ENCODE data around the gene GCHFR. TPM values are rescaled to one million over a fixed set of nuclear protein-coding genes. Genes with fewer than 3 reads are reported as not detected.

GCHFR gene
- total and polyA plus RNA-seq, 3 experiments from 2014 or later: 19.5 to 114 (median 21.5) TPM

GRCh38 chr15:40767838-40768500 lies 4.1 kb downstream of the GCHFR start:
- ChIA-PET CTCF (interaction anchor here (1.1 to 9.7 kb wide), 3 partner anchors 9 to 17 kb away, joined by 3 to 45 read pairs (median 6); no protein-coding TSS in a partner anchor), POLR2A (interaction anchor here (1.9 kb wide), 1 partner anchor 73 kb away, joined by 4 read pairs; the partner anchor contains the start of gene RAD51)
- no peak for DNase-seq
- H3K9me3 Mint-ChIP-seq: no peaks in the 10 kb centered on the region
- Histone ChIP-seq H3K9me3 (ENCODE audit: low read length) (no peaks in the 10 kb centered on the region), H3K27ac (ENCODE audit: low read depth, low read length) (no peak overlapping the region), H3K27me3 (ENCODE audit: insufficient read depth, low read length, poor library complexity, severe bottlenecking) (no peaks in the 10 kb centered on the region), H3K36me3 (ENCODE audit: insufficient read depth, low read length) (no peaks in the 10 kb centered on the region), H3K4me3 (ENCODE audit: low read length) (no peak overlapping the region), H3K4me1 (ENCODE audit: insufficient read depth, low read length) (peaks cover 36% of the 10 kb centered on the region)
- no peaks in the 10 kb centered on the region for H3K27me3 Mint-ChIP-seq
- H3K27ac Mint-ChIP-seq: peak overlapping the region in 7 of 8 donors; percentile 34 to 96 (median 85)
- peaks cover 32 to 55% (median 38%) of the 10 kb centered on the region in 3 donors for H3K4me1 Mint-ChIP-seq
- H3K4me3 Mint-ChIP-seq: peak overlapping the region in 3 of 7 donors; percentile 57 to 69 (median 66)
- peaks cover 0 to 38% (median 2%) of the 10 kb centered on the region in 3 donors for H3K36me3 Mint-ChIP-seq

- Mint-ChIP-seq H3K36me3 (peaks cover 0 to 45% (median 2%) of the 10 kb centered on the region in 3 donors), H3K4me3 (peak overlapping the region in 4 of 7 donors; percentile 11 to 69 (median 62)), H3K9me3 (no peaks in the 10 kb centered on the region), H3K27ac (peak overlapping the region; percentile 65 to 96 (median 86)), H3K4me1 (peaks cover 32 to 48% (median 33%) of the 10 kb centered on the region in 3 donors), H3K27me3 (no peaks in the 10 kb centered on the region)
- Histone ChIP-seq H3K27me3 (ENCODE audit: insufficient read depth, low read length, poor library complexity, severe bottlenecking) (no peaks in the 10 kb centered on the region), H3K36me3 (ENCODE audit: insufficient read depth, low read length) (no peaks in the 10 kb centered on the region), H3K27ac (ENCODE audit: low read depth, low read length) (no peak overlapping the region), H3K4me1 (ENCODE audit: insufficient read depth, low read length) (peaks cover 32% of the 10 kb centered on the region), H3K4me3 (ENCODE audit: low read length) (no peak overlapping the region), H3K9me3 (ENCODE audit: low read length) (no peaks in the 10 kb centered on the region)
- ChIA-PET CTCF (interaction anchor here (1.1 to 9.7 kb wide), 5 partner anchors 8 to 90 kb away, joined by 3 to 45 read pairs (median 6); no protein-coding TSS in a partner anchor), POLR2A (interaction anchor here (1.9 kb wide), 1 partner anchor 74 kb away, joined by 4 read pairs; the partner anchor contains the start of gene RAD51)
- DNase-seq: no peak
These were observed 4.8 kb downstream of the GCHFR start for GRCh38 chr15:40768521-40769273.

- no peaks in the 10 kb centered on the region for H3K27me3 Mint-ChIP-seq
- H3K27me3 ChIP-seq (ENCODE audit: insufficient read depth, low read length, poor library complexity, severe bottlenecking): no peaks in the 10 kb centered on the region
- H3K27ac ChIP-seq (ENCODE audit: low read depth, low read length): no peak within 1 kb of the TSS
- peaks cover 0 to 47% (median 2%) of the 10 kb centered on the region in 3 donors for H3K36me3 Mint-ChIP-seq
- peak; percentile 25 to 75 (median 41) for DNase-seq
- H3K36me3 ChIP-seq (ENCODE audit: insufficient read depth, low read length): peaks cover 3% of the 10 kb centered on the region
- POLR2A ChIA-PET: interaction anchor here (0.6 to 1.9 kb wide), 2 partner anchors 8 to 75 kb away, joined by 3 to 4 read pairs; partner anchors contain the start of gene RAD51
- peak within 1 kb of the TSS; percentile 73 to 96 (median 89) for H3K27ac Mint-ChIP-seq
- H3K4me1 Mint-ChIP-seq: peaks cover 30 to 46% (median 32%) of the 10 kb centered on the region in 3 donors
- no peaks in the 10 kb centered on the region for H3K9me3 ChIP-seq (ENCODE audit: low read length)
- peak within 1 kb of the TSS; percentile 14 to 73 (median 66) for H3K4me3 Mint-ChIP-seq
- H3K4me3 ChIP-seq (ENCODE audit: low read length): no peak within 1 kb of the TSS
- CTCF ChIA-PET: interaction anchor here (0.6 to 9.7 kb wide), 7 partner anchors 9 to 197 kb away, joined by 3 to 45 read pairs (median 4); no protein-coding TSS in a partner anchor
- H3K9me3 Mint-ChIP-seq: no peaks in the 10 kb centered on the region
- peaks cover 30% of the 10 kb centered on the region for H3K4me1 ChIP-seq (ENCODE audit: insufficient read depth, low read length)
These were observed 5.6 kb downstream of the GCHFR start, which contains the start of gene C15orf62 for GRCh38 chr15:40769274-40770146. Gene C15orf62 (plus strand): TSS chr15:40769980. CDS start chr15:40770496, 516 bp downstream.

- no peak overlapping the region for H3K4me3 ChIP-seq (ENCODE audit: low read length)
- no peaks in the 10 kb centered on the region for H3K9me3 ChIP-seq (ENCODE audit: low read length)
- H3K4me1 ChIP-seq (ENCODE audit: insufficient read depth, low read length): peaks cover 23% of the 10 kb centered on the region
- DNase-seq: no peak
- no peak overlapping the region for H3K27ac ChIP-seq (ENCODE audit: low read depth, low read length)
- peaks cover 23 to 38% (median 25%) of the 10 kb centered on the region in 3 donors for H3K4me1 Mint-ChIP-seq
- no peaks in the 10 kb centered on the region for H3K9me3 Mint-ChIP-seq
- peak overlapping the region in 3 of 7 donors; percentile 14 to 73 (median 66) for H3K4me3 Mint-ChIP-seq
- H3K27ac Mint-ChIP-seq: peak overlapping the region; percentile 61 to 96 (median 89)
- H3K36me3 Mint-ChIP-seq: peaks cover 0 to 53% (median 6%) of the 10 kb centered on the region in 3 donors
- CTCF ChIA-PET: interaction anchor here (0.6 to 9.7 kb wide), 7 partner anchors 9 to 198 kb away, joined by 3 to 45 read pairs (median 4); no protein-coding TSS in a partner anchor
- H3K27me3 ChIP-seq (ENCODE audit: insufficient read depth, low read length, poor library complexity, severe bottlenecking): no peaks in the 10 kb centered on the region
- H3K36me3 ChIP-seq (ENCODE audit: insufficient read depth, low read length): peaks cover 9% of the 10 kb centered on the region
- POLR2A ChIA-PET: interaction anchor here (0.6 to 1.9 kb wide), 2 partner anchors 8 to 75 kb away, joined by 3 to 4 read pairs; partner anchors contain the start of gene RAD51
- H3K27me3 Mint-ChIP-seq: no peaks in the 10 kb centered on the region
These were observed 6.4 kb downstream of the GCHFR start for GRCh38 chr15:40770147-40770721.

- peaks cover 17 to 28% (median 17%) of the 10 kb centered on the region in 3 donors for H3K4me1 Mint-ChIP-seq
- POLR2A ChIA-PET: interaction anchor here (0.9 kb wide), 1 partner anchor 77 kb away, joined by 3 read pairs; the partner anchor contains the start of gene RAD51
- peak overlapping the region in 1 of 8 donors; percentile 14 for H3K27ac Mint-ChIP-seq
- Histone ChIP-seq H3K9me3 (ENCODE audit: low read length) (no peaks in the 10 kb centered on the region), H3K4me1 (ENCODE audit: insufficient read depth, low read length) (peaks cover 15% of the 10 kb centered on the region), H3K27ac (ENCODE audit: low read depth, low read length) (no peak overlapping the region), H3K36me3 (ENCODE audit: insufficient read depth, low read length) (peaks cover 9% of the 10 kb centered on the region), H3K4me3 (ENCODE audit: low read length) (no peak overlapping the region), H3K27me3 (ENCODE audit: insufficient read depth, low read length, poor library complexity, severe bottlenecking) (no peaks in the 10 kb centered on the region)
- no peaks in the 10 kb centered on the region for H3K27me3 Mint-ChIP-seq
- no peak for DNase-seq
- H3K4me3 Mint-ChIP-seq: no peak overlapping the region
- no peaks in the 10 kb centered on the region for H3K9me3 Mint-ChIP-seq
- peaks cover 0 to 61% (median 6%) of the 10 kb centered on the region in 3 donors for H3K36me3 Mint-ChIP-seq
- CTCF ChIA-PET: interaction anchor here (9.7 kb wide), 1 partner anchor 11 kb away, joined by 45 read pairs; no protein-coding TSS in a partner anchor
These were observed 7.4 kb downstream of the GCHFR start for GRCh38 chr15:40771242-40771641.

- POLR2A ChIA-PET: interaction anchor here (0.9 kb wide), 1 partner anchor 78 kb away, joined by 3 read pairs; the partner anchor contains the start of gene RAD51
- H3K27ac ChIP-seq (ENCODE audit: low read depth, low read length): no peak overlapping the region
- H3K27ac Mint-ChIP-seq: no peak overlapping the region
These were observed 8.1 kb downstream of the GCHFR start for GRCh38 chr15:40772014-40772413.

More at GRCh38 chr15:40772014-40772413, 8.1 kb downstream of the GCHFR start:
- CTCF ChIA-PET: interaction anchor here (2.7 kb wide), 1 partner anchor 10 kb away, joined by 9 read pairs; no protein-coding TSS in a partner anchor
- DNase-seq: no peak
- no peaks in the 10 kb centered on the region for H3K9me3 ChIP-seq (ENCODE audit: low read length)
- Mint-ChIP-seq H3K36me3 (peaks cover 6 to 64% (median 6%) of the 10 kb centered on the region in 3 donors), H3K4me3 (no peak overlapping the region), H3K4me1 (peaks cover 24 to 33% (median 24%) of the 10 kb centered on the region in 3 donors), H3K9me3 (no peaks in the 10 kb centered on the region), H3K27me3 (no peaks in the 10 kb centered on the region)
- no peaks in the 10 kb centered on the region for H3K27me3 ChIP-seq (ENCODE audit: insufficient read depth, low read length, poor library complexity, severe bottlenecking)
- no peak overlapping the region for H3K4me3 ChIP-seq (ENCODE audit: low read length)
- H3K36me3 ChIP-seq (ENCODE audit: insufficient read depth, low read length): peaks cover 9% of the 10 kb centered on the region
- H3K4me1 ChIP-seq (ENCODE audit: insufficient read depth, low read length): peaks cover 17% of the 10 kb centered on the region
